NCI-H2227 (cell line): ENCODE results near the gene HES1.

Experiments used
- DNase-seq: peaks from one replicate; lab custom pipeline; 2025; ENCODE audit not compliant: unreplicated experiment; lab: John Stamatoyannopoulos, UW

HES1 gene

DNA sequence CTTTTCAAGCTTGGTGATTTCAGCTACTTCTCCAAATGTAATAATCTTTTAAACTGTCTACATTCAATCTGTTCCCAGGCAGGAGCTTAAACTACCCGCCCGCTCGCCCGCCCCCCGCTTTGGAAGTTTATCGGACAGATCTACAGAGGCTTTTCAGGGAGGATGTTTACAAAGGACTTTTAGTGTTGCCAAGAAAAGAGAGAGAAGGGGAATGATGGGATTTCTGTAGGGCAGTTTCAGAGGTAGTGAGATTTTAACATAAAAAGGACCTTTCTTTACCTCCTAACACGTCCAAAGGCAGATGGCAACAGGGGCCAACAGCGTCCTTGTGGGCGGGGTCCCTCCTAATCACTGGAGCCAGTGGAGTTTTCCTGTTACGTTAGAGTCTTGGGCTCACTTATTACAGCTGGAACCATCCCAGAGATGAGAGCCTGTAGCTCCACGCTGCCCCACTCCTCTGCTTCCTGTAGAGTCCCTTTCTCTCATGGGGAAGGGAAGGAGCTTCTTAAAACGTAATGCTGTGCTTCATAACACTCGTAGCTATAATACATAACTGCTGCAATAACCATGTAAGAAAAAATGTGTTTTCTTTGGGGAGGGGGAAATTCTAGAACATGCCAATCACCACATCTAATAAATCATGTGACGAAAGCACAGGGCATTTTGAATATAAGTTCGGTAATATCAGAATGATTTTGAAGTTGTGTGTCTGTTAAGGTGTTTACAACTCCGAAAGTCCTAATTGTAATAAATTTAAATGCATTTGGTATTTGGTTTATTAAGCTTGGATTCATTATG is 30.9 kb downstream of the HES1 start:
- no peak for DNase-seq

DNA sequence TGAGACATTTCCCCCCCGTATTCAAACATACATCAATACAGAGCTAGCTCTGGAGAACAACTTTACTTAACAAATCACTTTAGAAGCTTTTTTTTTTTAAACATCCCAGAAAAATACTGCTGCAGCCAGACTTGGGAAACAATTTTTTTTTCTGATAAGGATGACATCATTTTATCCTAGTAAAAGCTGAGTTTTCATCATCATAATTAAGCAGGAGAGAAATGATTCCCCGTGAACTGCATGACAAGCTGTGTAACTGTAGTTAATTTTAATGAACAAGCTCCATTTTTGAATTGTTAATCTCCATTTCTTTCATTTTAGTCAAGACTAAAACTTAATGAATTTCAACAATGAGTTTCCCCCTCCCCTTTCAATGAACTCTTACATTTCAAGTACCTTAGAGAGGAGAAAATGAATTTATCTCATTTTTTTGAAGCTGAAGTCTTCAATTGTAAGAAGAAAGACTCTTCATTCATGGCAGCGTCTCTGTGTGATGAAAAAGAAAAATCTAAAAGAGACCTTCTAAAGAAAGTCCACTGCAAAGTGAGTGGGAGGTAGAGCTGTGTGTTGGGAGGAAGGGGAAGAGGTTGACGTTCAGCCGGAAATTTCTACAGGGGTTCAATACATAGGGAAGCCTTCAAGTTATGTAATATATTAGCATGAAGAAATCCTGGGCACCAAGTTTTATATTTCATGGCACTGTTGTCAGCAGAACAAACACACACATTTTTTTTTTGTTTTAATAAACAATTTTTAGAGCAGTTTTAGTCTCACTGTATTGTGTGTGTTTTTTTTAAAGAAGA is 31.7 kb downstream of the HES1 start:
- no peak for DNase-seq

DNA sequence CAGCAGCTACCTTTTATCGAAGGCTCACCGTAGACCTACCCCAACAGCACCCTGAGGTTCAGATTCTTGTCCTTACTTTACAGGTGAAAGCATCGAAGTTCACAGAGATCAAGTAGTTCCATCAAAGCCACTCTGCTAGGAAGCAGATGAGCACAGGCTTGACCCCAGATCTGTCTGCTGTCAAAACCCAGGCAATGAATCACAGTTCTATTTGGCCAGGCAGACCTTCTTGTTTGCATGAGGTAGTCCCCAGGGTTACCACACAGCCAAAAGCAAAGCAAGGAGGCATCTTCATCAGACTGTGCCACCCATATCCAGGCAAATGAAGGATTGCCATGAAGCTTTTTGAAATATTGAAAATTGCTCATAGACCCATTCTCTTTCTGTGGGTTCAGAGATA is 33.0 kb downstream of the HES1 start:
- DNase-seq = no peak

GRCh38 chr3:194169595-194169994 is 33.6 kb downstream of the HES1 start:
- no peak for DNase-seq

- DNase-seq = no peak
Measured at GRCh38 chr3:194170793-194171192, 34.8 kb downstream of the HES1 start.

DNA sequence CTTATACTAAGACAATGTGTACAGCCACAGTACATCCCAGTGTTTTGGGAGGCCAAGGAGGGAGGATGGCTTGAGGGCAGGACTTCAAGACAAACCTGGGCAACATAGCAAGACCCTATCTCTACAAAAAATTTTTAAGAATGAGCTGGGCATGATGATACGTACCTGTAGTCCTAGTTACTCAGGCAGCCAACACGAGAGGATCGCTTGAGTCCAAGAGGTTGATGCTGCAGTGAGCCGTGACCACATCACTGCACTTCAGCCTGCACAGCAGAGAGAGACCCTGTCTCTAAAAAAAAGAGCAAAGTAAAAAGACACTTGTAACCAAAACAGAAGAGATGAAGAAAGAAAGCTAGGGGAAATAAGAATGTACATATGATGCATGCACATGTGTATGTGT is 38.5 kb downstream of the HES1 start:
- no peak for DNase-seq

GRCh38 chr3:194174980-194175379 is 39.0 kb downstream of the HES1 start:
- DNase-seq = no peak

DNA sequence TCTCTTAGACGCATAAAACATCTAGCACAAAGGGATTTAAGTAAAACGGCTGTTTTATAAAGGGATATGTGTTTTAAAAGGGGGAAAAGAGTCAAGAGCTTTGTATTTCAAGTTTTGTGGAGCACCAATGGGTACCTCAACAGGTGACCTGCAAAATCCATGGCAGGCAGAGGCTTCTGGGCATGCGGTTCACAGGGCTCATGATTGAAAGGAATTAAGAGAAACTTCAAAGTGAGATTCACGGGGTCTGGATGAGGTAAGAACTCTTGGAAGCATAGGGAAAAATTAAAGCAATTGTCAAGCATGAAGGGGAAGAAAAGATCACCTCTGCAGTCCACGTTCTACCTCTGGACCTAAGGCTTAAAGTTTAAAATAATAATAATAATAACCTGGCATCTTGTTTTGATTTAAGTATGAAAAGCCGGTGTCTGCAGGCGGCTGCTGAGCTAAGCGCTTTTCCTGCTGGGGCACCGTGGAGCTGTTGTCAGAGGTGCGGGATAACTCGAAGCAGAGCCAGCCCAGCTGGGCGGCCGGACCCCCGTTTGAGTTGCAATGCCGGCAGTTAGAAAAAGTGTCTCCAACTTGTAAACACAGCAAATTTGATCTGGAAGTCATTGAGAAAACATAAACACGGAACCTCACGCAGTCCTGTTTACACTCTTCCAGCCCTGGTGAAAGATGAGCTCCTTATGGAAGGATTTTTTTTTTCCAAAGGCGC is 40.5 kb downstream of the HES1 start:
- no peak for DNase-seq

DNA sequence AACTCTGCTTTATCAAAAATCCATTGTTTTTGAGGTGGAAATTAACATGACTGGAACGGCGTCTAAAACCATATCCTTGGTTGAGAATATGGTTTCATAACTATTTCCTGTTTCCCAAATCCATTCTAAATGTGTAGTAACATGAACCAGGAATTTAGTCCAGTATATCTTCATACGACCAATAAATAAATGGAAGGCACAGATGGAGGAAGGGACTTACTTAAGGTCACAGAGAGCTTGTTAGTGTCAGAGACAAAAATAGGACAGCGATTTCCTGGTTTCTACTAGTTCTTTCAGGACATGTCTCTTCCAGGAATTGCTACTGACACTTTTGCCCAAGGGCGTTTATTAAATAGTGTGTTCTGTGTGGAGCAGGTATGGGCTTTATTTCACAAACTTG is 41.2 kb downstream of the HES1 start:
- DNase-seq = no peak

DNA sequence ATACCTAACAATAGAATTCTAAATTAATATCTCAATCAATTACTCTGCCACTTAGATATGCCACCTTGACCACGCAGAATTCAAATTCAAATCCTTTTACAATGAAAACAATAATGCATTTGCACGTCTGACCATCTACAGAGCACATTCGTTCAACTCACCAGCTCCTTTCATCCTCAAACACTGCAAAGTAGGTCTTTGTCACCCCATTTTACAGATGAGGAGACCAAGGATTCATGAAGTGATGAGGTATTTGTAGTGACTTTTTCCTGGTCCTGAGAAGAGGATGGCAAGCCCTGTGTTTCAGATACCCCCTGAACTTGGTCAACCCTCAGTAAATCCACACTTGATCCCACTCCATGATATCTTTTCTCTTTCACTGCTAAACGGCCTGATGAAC is 42.2 kb downstream of the HES1 start:
- no peak for DNase-seq

GRCh38 chr3:194178669-194179068 is 42.7 kb downstream of the HES1 start:
- DNase-seq = no peak

DNA sequence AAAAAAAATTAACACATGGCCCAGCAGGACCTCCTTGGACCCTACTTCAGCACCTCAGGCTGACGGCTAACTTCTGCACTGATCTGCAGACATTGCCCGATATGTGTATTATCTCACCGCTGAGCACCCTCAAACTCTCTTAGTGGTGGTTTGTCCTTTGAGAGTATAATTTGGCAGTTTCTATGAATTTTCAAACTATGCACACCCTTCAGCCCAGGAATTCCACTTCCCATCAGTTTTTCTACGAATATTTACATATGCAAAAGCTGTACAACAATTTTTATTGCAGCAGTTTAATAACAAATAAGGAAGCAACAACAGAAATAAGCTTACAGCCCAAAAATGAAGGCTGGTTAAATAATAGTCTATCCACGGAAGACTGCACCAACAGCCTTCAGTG is 44.6 kb downstream of the HES1 start:
- DNase-seq = no peak

GRCh38 chr3:194181612-194182529 is 45.9 kb downstream of the HES1 start:
- no peak for DNase-seq

DNA sequence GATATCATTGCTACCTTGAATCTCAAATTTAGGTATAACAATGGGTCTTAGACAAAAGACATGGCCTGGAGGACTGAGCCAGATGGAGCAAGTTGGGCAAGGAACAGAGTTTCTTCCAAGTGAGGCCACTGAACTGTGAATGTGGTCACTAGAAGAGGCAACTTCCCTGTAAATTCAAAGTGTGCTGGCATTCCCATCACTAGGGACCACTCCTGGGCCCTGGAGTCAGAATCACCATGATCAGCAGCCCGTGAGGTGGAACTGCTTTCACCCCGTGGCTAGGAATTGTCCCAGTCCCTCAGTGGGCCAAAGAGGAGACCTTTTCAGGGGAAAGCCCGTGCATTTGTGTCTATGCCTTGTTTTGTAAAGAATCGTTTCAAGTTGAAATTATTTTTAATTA is 47.3 kb downstream of the HES1 start:
- DNase-seq = no peak

DNA sequence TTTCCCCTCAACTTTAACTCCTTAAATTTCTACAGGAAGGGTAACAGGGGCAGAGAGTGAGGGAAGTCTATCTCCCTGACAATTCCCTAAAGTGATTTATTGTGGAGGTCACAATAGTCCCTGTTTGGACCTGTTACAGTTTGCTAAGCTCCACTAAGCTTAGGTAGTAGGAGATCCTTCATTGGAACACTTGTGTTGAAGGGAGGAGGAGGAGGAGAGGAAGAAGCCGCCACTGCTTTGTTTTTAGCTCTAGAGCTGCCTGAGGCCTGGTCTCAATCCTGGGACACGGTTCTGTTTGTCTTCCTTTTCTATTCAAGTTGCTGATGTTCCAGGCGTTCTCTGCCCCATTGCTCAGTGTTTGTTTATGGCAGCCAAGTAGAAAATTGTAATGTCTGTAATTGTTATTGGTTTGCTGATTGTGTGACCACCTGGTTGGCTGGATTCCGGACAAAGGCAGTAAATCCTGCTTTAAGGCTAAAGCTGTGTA is 48.4 kb downstream of the HES1 start:
- peak; percentile 18 for DNase-seq

- DNase-seq = no peak
Measured at GRCh38 chr3:194184801-194185200, 48.9 kb downstream of the HES1 start.

GRCh38 chr3:194185221-194185620 is 49.3 kb downstream of the HES1 start:
- no peak for DNase-seq

DNA sequence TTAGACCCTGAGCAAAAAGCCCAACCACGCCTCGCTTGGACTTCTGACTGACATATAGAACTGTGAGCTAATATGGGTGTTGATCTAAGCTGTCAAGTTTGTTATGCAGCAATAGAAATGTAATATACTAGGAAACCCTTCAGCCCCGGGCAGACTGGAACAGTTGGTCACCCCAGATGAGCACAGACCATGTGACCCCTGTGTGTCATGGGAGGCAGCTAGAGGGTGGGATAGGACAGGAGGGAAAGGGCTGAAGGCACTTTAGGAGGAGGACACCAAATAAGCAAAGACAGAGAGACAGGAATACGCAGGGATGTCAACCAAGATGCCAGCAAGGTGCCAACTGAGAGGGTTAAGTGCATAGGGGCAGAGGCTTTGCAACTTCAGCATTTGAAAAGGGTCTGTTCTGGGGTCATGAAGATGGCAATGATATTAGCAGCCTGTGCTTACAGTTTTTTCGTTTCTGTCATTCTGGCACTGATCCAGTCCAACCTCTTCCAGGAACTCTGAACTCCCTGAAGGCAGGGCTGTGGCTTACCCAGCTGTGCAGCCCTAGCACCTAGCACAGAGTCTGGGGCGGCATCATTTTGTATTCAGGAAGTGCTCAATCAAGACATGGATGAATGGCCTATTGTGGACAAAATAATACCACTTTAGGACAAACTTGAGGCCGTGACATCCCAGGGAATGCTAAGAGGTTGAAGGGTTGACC is 51.4 kb downstream of the HES1 start:
- DNase-seq = no peak
